D721Med (cell line): Measurements from ENCODE around the gene NTRK3.

Experiments
- DNase-seq: peaks from one replicate; pipeline ENCODE4 v3.0.0; 2011; ENCODE audit warnings: low spot score; ENCODE audit not compliant: insufficient read length
- FAIRE-seq: peaks from 2 replicates; lab custom pipeline; 2011; peaks lifted over from hg19 to GRCh38; lab: Jason Lieb, UNC
- CTCF ChIP-seq: IDR thresholded peaks from 2 replicates; pipeline ENCODE4 v1.5.1; 2012; ENCODE audit warnings: mild to moderate bottlenecking, control low read depth; ENCODE audit not compliant: insufficient read depth; ENCODE audit errors: missing control alignments

The NTRK3 gene

GRCh38 chr15:88118741-88119140 lies 137.8 kb downstream of the NTRK3 start:
- no peak for TF ChIP-seq CTCF
- FAIRE-seq, result no peak
- no peak for DNase-seq

DNA sequence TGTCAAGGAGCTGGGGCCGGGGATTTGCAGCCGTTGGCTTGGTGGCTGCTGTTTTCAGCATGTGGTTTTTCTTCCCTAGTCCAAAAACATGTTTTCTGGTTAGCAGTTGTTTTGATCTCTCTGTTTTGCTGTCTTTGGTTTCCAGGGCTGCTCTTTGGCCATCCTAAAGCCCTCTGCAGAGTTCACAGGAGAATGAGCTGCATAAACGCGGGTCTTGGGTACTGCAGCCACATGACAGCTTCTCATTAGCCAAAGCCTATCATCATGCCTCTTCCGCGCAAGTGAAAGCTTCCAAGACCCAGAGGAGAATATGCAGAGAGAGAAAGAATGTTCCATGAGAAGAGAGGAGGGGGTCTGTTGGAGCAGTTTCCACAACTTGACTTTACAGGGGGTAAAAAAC lies 138.5 kb downstream of the NTRK3 start:
- no peak for TF ChIP-seq CTCF
- no peak for FAIRE-seq
- DNase-seq, result no peak

- DNase-seq (no peak), FAIRE-seq (no peak)
- no peak for TF ChIP-seq CTCF
These were observed 140.9 kb downstream of the NTRK3 start for GRCh38 chr15:88115486-88116152.

DNA sequence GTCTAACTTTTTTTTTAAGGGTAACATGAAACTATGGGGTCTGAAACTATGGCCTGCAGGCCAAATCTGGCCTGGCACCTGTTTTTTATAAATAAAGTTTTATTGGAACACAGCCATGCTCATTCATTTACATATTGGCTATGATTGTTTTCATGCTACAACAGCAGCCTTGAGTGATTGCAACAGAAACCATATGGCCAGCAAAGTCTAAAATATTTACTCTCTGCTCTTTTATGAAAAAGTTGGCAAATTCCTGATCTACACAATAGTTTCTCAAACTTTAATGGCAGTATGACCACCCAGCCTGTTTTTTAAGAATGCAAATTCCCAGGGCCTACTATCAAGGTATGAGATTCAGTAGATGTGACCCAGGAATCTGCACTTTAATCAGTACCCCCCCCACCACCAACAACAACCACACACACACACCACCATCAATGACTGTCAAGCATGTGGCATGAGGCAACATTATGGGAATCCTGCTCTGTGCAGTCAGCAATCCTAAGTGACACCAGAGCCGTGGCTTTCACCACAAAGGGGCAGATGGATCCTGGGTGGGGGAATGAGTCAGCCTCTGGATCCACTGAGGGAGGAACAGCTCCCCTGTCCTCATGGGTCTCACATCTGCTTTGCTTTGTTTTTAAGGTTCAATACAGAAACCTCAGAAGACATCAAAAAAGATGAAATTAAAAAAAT lies 142.8 kb downstream of the NTRK3 start:
- DNase-seq (no peak), FAIRE-seq (no peak)

DNA sequence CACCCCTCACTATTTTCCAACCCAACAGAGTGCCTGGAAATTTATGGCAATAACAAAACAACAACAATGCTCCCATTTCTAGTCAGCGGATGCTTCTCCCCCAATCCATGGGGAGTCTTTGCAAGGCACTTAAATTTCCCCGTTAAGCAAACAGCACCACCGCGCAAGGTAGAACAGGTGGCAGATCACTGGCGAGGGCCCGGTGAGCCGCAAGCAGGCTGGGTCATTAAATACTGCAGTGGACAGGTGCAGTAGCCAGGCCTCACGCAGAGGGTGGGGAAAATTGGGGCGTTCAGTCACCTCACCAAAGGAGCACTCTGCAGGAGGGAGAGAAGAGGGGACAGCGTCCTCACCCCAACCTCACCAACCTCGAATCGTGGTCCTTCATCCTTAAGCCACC lies 147.5 kb downstream of the NTRK3 start:
- DNase-seq (no peak), FAIRE-seq (no peak)
- TF ChIP-seq CTCF, result no peak

More for the DNA sequence above, 142.8 kb downstream of the NTRK3 start:
- no peak for TF ChIP-seq CTCF

- TF ChIP-seq CTCF, result no peak
- DNase-seq (no peak), FAIRE-seq (no peak)
These were observed 148.1 kb downstream of the NTRK3 start for GRCh38 chr15:88108477-88108876.

DNA sequence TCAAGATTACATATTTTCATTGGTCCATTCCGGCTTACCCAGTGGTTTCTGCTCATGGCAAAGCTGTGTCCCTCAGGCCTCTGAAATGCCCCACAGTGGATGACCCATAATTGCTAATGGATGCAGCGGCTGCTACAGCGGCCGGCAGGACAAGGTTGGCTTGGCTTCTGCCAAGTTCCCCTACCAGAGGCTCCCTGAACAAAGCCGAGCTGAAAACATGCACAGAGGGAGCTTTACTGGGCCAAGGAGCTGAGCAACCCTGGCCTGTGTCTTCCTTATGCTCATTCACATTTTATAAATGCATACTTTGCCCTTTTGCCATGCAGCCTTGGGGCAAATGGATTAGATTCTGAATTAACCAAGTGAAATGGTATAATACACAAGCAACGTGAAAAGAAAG lies 150.5 kb downstream of the NTRK3 start:
- FAIRE-seq, result no peak
- TF ChIP-seq CTCF, result no peak

More for the DNA sequence above, 150.5 kb downstream of the NTRK3 start:
- no peak for DNase-seq
